Progenitor cell of endocrine pancreas (in vitro differentiated cells): ENCODE measurements around the gene HYOU1. TPM values are rescaled to one million over a fixed set of nuclear protein-coding genes. Genes with fewer than 3 reads are reported as not detected.

ENCODE experiments used
- DNase-seq: peaks from one replicate; pipeline ENCODE4 v3.0.0; 2021; ENCODE audit warnings: low spot score; ENCODE audit not compliant: unreplicated experiment
- H3K27ac Mint-ChIP-seq: 2 replicates; pipeline ENCODE4 v1.8.0; 2021; ENCODE audit warnings: mild to moderate bottlenecking, moderate library complexity, mixed read lengths
- H3K27me3 Mint-ChIP-seq: 2 replicates; pipeline ENCODE4 v1.8.0; 2021; ENCODE audit warnings: mixed read lengths
- H3K36me3 Mint-ChIP-seq: 2 replicates; pipeline ENCODE4 v1.8.0; 2022; ENCODE audit warnings: mixed read lengths; ENCODE audit not compliant: insufficient read depth
- H3K4me1 Mint-ChIP-seq: 2 replicates; pipeline ENCODE4 v1.8.0; 2021; ENCODE audit warnings: low read depth, mixed read lengths
- H3K4me3 Mint-ChIP-seq: 2 replicates; pipeline ENCODE4 v1.8.0; 2021; ENCODE audit warnings: low read depth, mild to moderate bottlenecking, moderate library complexity, mixed read lengths
- H3K9me3 Mint-ChIP-seq: 2 replicates; pipeline ENCODE4 v1.8.0; 2021; ENCODE audit warnings: low read depth, mixed read lengths
- total RNA-seq: library from RNA; stranded (reverse); gene quantifications from 2 replicates; pipeline ENCODE4 v1.2.1, GENCODE V29; 2021
- TF ChIP-seq, protein P1 (sequence below): fragments of 200-600 bp; sonication (generic); IDR thresholded peaks from one replicate; pipeline ENCODE4 v1.5.0; 2021; ENCODE audit warnings: antibody characterized with exemption, mild to moderate bottlenecking; ENCODE audit not compliant: unreplicated experiment

HYOU1 gene
- total RNA-seq, 1 donor from 2014 or later: 199 TPM

DNA sequence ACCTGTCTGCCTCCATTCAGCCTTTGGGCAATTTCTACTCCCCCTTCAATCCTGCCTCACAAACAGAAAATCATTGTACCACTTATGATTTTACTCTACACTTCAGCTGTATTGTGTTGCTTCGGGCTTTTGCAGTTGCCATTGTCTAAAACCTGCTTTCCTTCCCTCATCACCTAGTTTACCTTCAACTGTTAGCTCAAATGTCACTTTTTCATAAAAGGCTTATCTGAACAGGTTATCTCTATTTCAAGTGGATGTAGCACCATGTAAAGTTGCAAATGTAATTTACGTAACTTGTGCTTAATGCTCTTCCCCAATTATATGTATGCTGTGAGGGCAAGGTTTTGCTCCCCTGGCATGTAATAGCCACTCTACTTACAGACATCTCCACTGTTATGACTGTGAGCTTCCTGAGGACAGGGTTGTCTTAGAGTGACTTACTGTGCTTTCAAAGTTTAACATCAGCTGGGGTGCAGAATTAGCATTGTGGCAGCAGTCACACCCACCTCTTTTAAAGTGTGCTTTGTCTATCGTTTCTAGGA lies 44.3 kb downstream of the HYOU1 start:
- Mint-ChIP-seq H3K9me3 (no peaks in the 10 kb centered on the region), H3K27me3 (no peaks in the 10 kb centered on the region), H3K4me1 (peaks cover 5% of the 10 kb centered on the region), H3K36me3 (peaks cover 32% of the 10 kb centered on the region), H3K27ac (peak overlapping the region; percentile 22), H3K4me3 (no peak overlapping the region)
- TF ChIP-seq, protein P1, sequence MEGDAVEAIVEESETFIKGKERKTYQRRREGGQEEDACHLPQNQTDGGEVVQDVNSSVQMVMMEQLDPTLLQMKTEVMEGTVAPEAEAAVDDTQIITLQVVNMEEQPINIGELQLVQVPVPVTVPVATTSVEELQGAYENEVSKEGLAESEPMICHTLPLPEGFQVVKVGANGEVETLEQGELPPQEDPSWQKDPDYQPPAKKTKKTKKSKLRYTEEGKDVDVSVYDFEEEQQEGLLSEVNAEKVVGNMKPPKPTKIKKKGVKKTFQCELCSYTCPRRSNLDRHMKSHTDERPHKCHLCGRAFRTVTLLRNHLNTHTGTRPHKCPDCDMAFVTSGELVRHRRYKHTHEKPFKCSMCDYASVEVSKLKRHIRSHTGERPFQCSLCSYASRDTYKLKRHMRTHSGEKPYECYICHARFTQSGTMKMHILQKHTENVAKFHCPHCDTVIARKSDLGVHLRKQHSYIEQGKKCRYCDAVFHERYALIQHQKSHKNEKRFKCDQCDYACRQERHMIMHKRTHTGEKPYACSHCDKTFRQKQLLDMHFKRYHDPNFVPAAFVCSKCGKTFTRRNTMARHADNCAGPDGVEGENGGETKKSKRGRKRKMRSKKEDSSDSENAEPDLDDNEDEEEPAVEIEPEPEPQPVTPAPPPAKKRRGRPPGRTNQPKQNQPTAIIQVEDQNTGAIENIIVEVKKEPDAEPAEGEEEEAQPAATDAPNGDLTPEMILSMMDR: no peak
- no peak for DNase-seq

GRCh38 chr11:119011476-119012053 lies 45.4 kb downstream of the HYOU1 start:
- no peak overlapping the region for H3K27ac Mint-ChIP-seq
- H3K36me3 Mint-ChIP-seq: peaks cover 31% of the 10 kb centered on the region
- TF ChIP-seq, protein P1: no peak
- no peak for DNase-seq
- H3K27me3 Mint-ChIP-seq: no peaks in the 10 kb centered on the region
- H3K4me3 Mint-ChIP-seq: no peak overlapping the region
- no peaks in the 10 kb centered on the region for H3K9me3 Mint-ChIP-seq
- no peaks in the 10 kb centered on the region for H3K4me1 Mint-ChIP-seq

DNA sequence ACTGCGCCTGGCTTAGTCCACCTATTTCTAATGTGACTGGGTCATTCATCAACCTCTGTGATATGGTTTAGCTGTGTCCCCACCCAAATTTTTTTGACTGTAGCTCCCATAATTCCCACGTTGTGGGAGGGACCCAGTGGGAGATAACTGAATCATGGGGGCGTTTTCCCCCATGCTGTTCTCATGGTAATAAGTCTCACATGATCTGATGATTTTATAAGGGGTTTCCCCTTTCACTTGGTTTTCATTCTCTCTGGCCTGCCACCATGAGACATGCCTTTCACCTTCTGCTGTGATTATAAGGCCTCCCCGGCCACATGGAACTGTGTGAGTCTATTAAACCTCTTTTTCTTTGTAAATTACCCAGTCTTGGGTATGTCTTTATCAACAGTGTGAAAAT lies 50.3 kb downstream of the HYOU1 start:
- DNase-seq: no peak
- Mint-ChIP-seq H3K27ac (no peak overlapping the region), H3K9me3 (no peaks in the 10 kb centered on the region), H3K4me1 (no peaks in the 10 kb centered on the region), H3K4me3 (no peak overlapping the region), H3K27me3 (no peaks in the 10 kb centered on the region), H3K36me3 (peaks cover 14% of the 10 kb centered on the region)
- TF ChIP-seq, protein P1: no peak

- no peaks in the 10 kb centered on the region for H3K27me3 Mint-ChIP-seq
- H3K4me1 Mint-ChIP-seq: peaks cover 19% of the 10 kb centered on the region
- DNase-seq: no peak
- peaks cover 10% of the 10 kb centered on the region for H3K36me3 Mint-ChIP-seq
- H3K4me3 Mint-ChIP-seq: no peak overlapping the region
- no peak overlapping the region for H3K27ac Mint-ChIP-seq
- H3K9me3 Mint-ChIP-seq: no peaks in the 10 kb centered on the region
- TF ChIP-seq, protein P1: no peak
Measured at GRCh38 chr11:119000906-119001305, 56.1 kb downstream of the HYOU1 start.

DNA sequence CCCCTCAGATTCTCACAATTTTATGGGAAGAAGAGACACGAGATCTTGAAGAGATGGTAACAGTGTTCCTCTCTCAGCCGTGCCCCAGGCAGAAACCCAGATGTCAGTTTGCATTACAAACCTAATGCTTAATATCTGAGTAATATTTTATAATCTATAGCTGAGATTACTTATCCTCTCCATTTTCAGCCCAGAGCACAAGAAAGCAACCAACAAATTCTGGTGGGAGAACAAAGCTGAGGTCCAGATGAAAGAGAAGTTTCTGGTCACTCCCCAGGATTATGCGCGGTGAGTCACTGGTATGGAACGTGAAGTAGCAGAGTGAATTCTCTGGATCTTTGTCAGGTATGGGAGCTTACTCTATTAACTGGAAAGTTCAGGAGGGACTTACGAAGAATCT lies 58.2 kb downstream of the HYOU1 start:
- TF ChIP-seq, protein P1: no peak
- no peak for DNase-seq
- H3K27me3 Mint-ChIP-seq: no peaks in the 10 kb centered on the region

More for the DNA sequence above, 58.2 kb downstream of the HYOU1 start:
- H3K4me3 Mint-ChIP-seq: peak overlapping the region; percentile 98
- peaks cover 10% of the 10 kb centered on the region for H3K36me3 Mint-ChIP-seq
- H3K9me3 Mint-ChIP-seq: no peaks in the 10 kb centered on the region
- H3K27ac Mint-ChIP-seq: peak overlapping the region; percentile 95
- H3K4me1 Mint-ChIP-seq: peaks cover 19% of the 10 kb centered on the region
